ENCODE measurements around the gene PIP5K1B.

The PIP5K1B gene

DNA sequence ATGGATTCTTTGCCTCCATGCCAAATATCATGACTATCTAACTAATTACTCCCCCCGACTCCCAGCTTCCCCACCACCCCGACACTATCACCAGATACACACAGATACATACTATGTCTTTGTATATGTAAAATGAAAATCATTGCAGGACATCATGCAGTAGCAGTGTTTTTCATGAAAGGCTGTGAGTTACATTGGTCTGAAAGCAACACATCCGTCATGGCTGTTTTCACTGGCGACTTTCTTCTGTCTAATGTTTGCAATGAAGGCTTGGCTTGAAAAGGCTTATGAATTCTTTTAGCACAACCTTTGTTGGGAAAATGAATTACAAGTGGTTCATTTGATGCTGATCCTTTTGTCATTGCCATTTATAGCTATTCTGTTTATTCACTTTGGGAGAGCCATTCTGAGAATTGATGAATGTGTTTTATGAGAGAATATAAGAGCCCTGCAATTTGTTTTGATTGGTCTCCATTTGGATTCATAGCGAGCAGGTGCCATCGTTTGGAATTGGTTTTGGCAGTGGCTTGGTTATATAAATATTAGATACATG lies 103.4 kb downstream of the PIP5K1B start:
- no peak for DNase-seq (ENCODE audit: low spot score)

DNA sequence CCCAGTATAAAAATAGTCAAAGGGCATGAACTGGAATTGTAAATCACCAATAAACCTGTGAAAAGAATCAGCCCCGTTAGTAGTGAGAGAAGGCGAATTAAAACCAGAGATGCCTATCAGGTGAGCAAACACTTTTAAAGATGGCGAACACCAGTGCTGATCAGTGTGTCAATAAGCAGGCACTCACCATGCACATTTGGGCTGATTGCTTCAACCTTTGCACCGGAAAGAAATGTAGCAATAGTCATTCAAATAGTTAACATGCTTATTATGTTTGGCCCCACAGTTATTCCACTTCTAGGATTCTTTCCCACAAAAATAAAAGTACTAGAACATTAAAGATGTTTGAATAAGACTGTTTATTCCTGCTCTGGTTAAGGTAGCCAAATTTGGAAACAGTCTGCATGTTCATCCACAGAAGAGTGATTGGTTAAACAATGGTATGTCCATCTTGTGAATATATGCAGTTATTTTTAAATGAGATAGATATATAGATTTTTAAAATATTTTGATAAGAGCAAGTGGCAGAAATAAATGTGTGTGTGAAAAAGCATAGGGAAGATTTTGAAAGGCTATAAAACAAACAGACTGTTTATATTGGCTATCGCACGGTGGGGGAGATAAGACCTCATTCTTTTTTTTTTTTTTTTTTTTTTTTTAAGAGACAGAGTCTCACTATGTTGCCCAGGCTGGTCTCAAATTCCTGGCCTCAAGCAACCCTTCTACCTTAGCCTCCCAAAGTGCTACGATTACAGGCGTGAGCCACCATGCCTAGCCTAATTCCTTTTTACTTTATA lies 112.2 kb downstream of the PIP5K1B start:
- no peak for DNase-seq (ENCODE audit: low spot score)

DNA sequence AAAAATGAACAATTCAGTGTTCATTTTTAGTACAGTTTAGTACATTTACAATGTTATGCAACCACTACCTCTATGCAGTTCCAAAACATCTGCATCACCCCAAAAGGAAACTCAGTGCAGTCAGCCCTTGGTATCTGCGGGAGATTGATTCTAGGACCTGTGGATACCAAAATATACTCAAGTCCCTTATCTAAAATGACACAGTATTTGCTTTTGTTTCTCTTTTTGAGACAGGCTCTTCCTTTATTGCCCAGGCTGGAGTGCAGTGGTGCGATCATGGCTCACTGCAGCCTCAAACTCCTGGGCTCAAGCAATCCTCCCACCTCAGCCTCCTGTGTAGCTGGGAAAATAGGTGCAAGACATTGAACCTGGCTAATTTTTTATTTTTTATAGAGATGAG lies 114.0 kb downstream of the PIP5K1B start:
- DNase-seq (ENCODE audit: low spot score): no peak

DNA sequence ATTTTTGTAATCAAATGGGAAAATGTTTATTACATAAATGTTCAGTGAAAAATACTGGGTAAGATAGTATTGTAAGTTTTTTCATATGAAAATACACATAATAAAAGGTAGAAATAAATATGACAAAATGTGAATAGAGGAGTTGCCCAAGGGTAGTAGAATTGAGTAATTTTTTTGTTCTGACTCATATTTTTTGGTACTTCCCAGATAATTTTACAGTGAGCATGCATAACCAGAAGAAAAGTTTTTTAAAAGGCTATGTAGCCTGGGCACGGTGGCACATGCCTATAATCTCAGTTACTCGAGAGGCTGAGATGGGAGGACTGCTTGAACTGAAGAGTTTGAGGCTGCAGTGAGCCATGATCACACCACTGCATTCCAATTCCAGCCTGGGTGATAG lies 116.9 kb downstream of the PIP5K1B start:
- no peak for DNase-seq (ENCODE audit: low spot score)

DNA sequence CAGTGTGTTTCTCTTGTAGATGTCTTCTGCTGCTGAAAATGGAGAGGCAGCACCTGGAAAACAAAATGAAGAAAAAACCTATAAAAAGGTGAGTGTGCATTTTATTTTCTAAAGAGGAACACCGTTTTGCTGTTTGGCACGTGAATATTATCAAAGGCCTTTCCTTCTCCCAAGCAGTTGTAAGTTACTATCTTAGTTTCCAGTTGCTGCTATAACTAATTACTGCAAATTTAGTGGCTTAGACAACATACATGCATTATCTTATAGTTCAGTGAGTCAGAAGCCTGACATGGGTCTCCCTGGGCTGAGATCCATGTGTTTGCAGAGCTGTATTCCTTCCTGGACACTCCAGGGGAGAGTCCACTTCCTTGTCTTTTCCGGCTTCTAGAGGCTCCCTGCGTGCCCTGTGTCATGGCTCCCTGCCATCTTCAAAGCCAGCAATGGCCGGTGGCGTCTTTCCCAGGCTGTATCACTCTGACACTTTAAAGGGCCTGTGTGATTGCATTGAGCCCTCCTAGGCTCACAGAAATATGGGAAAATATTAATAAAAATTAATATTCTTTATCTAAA lies 117.6 kb downstream of the PIP5K1B start:
- DNase-seq (ENCODE audit: low spot score): no peak

DNA sequence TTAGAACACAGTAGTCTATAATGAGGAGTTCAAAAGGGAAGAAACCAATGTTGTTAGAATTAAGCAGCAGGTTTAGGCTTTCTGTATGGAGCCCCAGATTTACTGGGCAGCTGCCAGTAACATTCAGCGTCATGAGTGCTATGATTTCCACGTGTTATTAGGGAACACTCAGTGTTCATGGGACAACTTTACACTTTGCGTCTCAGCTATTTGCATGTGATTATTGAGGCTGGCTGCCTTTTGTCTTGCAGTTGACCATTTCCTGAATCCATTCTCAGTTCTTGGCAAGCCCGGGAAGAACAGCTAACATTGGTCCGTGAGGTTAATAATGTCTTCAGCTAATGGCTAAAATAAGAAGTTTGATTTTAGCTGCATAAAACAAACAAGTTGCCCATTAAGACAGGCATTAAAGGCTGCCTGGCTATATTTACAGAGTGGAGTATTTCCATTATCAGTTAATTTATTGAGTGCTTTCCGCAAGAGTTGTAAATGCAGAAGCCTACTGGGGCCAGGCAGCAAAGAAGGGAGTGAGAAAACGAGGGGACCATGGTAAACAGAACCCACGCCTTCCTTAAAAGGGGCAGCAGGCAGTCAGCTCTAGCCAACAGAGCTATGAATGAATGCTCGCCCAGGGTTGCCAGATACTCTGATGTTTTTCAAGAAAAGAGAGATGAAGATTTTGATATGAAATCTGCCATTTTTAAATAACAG lies 120.9 kb downstream of the PIP5K1B start:
- no peak for DNase-seq (ENCODE audit: low spot score)

DNA sequence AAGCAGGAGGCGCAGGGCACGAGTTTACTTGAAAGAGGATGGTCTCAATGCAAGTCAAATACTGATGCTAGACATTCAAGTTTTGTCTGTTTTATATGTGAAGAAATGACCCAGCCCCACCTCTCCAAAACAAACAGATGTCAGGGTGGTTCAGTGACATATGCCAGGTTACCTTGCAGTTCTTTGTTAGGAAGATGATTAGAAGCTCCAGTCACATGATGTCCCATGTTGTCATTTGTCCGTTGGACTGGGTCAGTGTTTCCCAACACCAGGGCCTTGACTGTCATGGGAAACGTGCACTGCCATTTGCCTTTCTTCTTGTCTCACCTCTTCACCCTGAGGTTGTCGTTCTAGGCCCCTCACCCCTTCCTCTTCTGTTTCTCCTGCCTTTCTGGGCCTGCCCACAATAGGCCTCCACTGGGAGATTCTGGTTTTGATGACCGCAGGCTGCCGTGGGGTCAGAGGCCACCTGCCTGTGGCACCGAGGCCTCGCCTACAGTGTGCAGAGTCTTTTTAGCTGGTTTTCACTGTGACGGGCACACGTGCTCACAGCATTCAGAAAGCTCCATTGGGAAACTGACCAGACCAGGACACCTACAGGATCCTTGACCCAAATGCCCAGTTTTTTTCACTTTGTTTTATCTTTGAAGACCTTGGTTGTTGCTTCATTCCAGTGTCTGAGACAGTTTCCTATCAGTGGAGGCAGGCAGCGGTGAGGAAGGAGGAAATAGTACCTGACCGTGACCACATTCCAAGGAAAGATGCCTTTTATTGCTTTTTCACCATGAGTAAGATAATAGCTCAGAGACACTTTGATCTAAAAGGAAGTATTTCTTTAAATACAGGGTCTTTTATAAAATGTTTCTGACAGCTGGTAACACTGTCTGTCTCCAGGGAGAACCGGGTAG lies 123.1 kb downstream of the PIP5K1B start:
- DNase-seq (ENCODE audit: low spot score): no peak

DNA sequence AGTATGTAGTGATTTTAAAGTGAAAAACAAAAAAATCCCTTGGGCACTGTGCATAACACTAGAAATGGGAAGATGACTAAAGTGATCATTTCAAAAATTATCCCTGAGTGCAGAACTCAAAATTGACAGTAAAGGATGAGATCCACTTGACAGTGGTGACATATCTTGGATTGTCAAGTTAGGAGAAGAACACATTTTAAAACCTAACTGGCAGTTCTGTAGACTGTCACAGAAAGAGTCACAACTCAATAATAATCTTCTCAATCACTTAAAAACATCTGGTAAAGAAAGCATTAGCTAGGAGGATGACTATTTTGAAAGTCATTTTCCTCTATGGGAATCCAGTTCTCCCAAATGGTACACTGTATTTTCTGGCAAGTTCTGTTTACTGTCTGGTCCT lies 127.1 kb downstream of the PIP5K1B start:
- DNase-seq (ENCODE audit: low spot score): no peak

DNA sequence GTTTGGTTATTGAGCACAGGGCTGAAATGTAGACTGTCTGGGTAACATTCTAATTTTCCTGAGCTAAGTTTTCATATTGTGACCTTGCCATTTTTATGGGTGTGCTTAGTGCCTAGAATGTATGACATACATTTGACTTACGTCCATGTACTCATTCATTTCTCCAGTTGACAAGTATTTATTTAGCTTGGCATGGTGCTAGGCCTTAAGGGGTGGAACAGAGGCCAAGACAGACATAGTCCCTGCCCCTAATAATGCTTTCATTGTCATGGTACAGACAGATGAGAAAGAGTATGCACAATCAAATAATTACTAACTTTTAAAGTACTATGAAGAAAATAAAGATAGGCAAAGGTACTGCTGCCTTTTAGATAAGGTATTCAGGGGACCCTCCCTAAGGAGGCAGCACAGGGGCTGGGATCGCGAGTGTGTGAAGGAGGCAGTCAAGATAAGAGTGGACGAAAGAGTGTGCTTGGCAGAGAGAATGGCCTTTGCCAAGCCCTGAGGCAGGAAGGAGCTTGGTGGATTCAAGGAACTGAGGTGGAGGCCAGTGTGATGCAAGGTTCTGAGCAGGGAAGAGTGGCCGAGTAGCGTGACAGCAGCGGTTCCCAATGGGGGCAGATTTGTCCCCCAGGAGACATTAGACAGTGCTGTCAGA lies 128.0 kb downstream of the PIP5K1B start:
- no peak for DNase-seq (ENCODE audit: low spot score)

DNA sequence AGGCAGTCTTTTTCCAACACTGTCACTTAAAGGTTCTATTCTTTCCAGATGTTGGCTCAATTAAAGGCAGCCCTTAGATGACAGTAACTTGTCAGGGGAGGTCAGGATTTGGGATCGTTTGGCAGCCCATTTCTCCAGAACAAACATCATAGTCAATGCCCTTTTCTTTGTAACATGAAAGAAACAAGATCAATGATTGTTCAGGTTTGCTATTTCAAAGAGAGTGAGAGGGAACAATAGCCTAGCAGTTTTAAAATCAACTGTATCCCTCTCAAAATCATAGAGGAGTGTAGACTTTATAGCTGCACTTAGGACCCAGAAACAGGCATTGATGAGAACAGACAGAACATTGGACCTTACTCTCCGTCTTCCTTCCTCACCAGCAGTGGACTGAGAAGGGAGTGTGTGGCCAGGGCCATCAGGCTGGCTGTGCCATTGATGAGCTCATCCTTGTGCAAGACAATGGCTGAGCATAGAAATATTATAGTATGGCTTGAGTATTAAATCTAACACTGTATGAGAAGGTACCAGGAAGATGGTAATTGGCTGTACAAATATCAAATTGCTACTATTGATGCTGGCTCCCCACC lies 130.0 kb downstream of the PIP5K1B start:
- no peak for DNase-seq (ENCODE audit: low spot score)

DNA sequence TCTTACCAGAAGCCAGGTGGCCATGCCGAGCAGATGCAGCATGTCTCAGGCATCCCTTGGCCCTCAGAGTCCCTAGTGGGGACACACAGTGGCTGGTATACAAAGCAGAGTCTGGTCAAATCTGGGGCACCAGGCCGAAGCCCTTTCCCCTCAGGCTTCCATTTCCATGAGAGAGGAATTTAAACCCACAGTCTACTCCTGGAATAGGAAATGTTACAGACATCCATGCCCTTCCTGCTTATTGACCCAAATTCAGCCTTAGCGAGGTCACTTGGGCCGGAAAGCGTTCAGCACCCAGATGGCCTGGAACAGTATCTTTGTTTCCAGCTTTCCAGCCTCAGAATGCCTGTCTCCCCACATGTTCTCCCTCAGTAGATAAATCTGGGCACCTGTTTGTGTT lies 131.7 kb downstream of the PIP5K1B start:
- DNase-seq (ENCODE audit: low spot score): no peak

DNA sequence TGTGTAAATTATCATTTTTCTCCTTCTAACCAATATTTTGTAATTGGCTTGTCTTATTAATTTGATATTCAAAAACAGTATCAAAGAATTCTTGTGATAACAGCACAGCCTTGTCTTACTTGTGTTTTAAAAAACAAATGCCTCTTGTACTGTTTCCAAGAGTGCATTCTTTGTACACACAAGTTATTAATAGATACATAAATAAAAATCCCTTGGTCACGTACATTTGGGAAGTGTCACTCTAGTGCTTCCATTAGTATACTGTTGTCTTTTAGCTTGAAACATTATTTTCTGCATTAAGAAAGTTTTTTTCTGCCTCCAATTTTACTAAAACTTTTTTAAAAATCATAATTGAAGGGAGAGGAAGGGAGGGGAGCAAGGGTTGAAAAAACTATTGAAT lies 133.2 kb downstream of the PIP5K1B start:
- no peak for DNase-seq (ENCODE audit: low spot score)

DNA sequence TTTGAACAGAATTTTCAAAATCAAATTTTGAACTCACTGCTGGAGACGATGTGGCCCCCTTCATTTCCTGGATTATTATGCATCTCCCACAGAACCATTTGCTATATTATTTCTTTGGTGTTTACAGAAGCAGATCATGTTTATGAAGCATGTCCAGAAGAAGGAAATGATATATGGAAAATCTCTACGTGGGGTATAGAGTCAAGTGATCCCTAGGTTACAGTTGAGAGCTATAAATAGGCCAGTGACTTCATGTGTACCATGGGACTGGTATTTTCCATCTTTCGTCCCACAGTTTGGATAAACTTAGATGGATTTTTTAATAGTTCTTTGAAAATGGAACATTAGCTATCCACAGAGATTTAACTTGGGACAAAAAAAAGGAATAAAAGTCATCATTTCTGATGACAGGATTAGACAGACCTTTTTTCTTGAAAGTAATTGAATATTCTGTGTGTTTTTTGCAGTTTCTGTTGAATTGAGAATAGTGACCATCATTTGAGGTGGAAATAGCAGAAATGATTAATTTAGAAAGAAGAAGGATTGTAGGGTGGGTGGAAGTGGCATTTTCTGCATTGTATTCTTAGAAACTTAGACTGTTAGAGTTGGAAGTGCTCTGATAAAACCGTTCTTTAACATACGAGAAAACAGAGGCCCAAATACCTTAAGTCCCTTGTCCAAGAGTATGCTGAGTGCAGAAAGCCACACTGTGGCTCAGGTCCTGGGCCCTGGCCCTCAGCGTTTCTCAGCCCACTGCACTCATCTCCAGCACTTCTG lies 136.4 kb downstream of the PIP5K1B start:
- DNase-seq (ENCODE audit: low spot score): no peak

DNA sequence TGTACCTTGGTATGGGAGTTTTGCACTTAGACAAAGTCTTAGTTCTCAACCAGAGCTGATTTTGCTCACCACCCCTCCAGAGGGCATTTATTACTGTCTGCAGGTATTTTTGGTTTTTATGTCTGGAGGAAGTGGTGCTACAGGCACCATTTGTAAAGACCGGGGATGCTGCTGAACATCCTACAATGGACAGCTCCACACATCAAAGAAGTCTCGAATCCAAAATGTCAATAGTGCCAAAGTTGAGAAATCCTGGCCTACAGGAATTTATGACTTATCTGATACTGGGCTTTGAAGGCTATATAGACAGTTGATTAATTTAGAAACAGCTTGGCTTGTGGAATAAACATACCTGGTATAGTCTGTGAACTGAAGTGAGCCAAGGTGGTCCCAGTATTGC lies 137.5 kb downstream of the PIP5K1B start:
- no peak for DNase-seq (ENCODE audit: low spot score)

DNA sequence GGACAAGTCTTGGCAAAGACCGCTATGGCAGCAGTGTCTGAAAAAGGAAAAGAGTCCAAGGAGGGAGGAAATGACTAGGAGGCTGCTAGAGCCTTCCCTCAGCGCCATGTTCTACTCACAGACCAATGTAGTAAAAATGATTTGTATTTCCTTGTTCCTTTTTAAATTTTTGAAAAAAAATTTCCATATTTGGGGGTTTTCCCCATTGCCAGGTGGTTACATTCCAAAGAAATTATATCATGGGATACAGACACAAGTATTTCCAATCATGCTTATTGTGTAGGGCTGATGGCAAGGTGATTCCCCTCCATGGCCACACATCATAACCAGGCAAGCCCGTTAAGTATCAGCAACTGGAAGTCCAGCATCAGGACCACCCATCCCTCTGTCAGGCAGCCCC lies 138.2 kb downstream of the PIP5K1B start:
- no peak for DNase-seq (ENCODE audit: low spot score)

DNA sequence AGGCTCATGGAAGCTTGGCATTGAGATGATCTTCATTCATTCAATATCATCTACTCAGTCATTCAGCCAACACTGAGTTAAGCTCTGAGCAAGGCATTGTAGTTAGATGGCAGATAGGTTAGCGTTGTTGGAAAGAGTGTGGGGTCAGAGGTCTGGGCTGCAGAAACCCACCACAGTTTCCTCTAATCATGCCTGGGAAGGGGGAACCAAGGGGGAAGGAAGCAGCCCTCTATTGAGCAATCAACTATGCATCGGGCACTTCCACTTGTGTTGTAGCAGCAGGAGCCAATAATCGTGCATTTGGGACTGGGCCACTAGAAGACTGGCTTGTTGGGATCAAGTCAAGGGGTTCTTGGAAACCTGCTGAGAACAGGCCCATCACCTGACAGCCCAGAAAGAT lies 139.1 kb downstream of the PIP5K1B start:
- no peak for DNase-seq (ENCODE audit: low spot score)

DNA sequence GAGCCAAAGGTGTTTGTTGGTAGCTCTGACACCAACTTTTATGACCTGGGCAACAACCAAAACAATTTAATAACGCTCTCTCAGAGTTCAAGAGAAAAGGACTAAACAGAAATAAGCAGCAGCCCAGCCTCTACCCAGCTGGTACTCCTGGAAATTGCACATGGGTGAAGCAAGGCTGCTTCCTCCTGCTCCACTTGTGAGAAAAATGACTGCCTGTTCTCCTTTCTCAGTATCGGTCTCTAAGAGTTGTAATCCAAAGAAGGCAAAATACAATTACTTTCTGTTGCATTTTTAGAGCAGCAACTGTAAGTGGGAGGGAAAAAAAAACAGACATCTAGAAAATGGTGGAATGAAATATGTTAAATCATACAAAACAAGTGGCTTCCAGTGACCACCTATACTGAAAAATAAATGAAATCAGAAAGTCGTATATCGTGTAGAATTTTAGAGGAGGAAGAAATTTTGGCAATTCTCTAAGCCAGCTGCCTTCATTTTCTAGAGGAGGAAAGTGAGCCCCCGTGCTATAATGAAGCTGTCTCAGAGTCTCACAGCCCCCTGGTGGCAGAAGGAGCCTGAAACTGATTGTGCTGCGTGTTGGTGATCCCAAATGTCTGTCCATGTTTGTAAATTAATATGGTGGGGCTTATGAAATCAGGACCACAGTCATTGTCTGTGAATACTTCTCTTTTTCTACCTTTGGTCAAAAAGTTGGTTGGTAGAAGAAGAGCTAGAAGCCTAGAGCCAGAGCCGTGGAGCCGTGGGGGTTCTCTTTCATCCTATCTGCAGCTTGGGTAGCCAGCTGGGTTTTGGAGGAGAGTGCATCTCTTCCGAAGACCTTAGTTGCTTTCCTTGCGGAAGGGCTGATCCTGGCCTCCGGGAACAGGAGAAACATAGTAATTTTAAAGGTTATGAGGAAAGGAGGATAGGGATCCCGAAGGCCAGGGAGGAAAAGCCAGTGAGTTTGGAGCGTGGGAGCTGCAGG lies 139.9 kb downstream of the PIP5K1B start:
- peak; percentile 12 for DNase-seq (ENCODE audit: low spot score)

DNA sequence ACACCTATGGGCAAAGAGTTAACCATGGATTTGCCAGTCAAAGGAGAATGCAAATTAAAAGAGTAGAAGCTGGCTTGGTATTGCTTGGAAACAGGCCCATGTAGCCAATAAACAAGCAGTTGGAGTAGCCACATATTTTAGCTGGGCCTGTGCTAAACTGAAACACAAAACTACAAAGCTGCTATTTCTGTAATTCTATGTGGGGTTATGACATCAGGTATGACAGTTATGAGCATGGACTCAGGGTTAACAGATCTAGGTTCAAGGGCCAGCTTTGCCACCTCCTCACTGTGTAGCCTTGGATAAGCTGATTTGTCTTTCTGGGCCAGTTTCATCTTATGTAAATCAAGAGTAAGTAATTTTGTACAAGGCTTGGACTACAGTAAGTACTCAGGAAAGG lies 142.7 kb downstream of the PIP5K1B start:
- DNase-seq (ENCODE audit: low spot score): no peak

DNA sequence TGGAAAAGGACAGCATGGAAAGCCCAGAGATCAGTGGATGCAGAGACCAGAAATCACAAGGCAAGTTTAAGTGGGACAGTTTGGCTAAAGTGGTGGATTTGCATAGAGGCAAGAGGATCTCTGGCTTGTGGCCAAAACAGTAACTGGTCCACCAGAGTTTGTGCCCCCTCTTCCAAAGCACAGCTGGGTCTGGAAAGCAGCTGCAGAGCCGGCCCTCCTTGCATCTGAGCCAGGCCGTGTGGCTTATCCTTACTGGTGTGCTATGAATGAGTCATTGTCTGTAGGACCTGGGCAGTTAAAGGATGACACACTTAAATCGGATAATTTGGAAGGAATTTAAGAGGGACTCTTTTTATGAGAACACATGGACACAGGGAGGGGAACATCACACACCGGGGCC lies 146.6 kb downstream of the PIP5K1B start:
- peak; percentile 18 for DNase-seq (ENCODE audit: low spot score)
